HG03575 (cell line): Measurements from ENCODE around the gene MARCHF10.

Experiments
- ATAC-seq: cut with Tn5 transposase; IDR thresholded peaks from one replicate; pipeline ENCODE4 v1.9.1; 2021; ENCODE audit not compliant: unreplicated experiment, insufficient number of reproducible peaks, low FRiP score; ENCODE audit errors: extremely low read depth

Gene MARCHF10

DNA sequence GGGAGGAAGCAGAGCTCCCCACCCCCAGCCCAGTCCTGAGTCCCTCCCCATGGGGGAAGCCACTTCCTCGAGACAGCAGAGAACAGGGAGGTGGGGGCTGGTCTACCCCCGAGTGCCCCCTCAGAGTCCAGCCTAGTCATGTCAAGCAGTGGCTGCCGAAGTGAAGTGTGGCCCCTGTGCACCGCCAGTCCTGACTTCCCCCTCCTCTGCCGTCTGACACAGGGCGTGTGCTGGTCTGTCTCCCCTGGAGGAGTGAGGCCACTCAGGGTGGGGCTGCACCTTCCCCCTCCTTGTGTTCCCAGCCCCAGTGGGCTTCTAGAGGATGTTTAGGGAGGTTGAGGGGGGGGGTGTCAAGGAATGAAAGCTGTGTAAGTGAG is 133.8 kb downstream of the MARCHF10 start:
- no peak for ATAC-seq

DNA sequence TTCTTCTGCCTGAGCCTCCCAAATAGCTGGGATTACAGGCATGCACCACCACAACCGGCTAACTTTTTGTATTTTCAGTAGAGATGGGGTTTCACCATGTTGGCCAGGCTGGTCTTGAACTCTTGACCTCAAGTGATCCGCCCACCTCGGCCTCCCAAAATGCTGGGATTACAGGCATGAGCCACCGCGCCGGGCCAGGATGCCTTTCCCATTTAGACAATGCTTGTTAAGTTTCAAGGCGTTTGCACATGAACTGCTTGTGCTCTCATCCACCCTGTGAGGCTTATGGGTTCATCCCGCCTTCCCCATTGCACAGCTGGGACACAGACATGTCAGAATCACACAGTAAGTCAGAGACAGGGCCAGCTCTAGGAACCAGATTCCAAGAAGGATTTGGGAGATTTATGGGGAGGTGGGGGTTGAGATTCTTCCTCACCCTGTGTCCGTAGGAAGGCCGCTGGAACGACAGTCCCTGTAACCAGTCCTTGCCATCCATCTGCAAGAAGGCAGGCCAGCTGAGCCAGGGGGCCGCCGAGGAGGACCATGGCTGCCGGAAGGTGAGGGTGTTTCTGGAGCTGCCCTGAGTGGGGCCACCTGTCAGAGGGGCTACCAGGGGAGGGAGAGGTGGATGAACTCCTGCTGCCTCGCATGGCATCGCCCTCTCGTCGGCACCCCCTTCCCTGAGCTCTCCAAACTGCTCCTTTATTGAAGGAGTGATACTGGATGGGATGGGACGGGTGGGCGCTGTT is 134.3 kb downstream of the MARCHF10 start:
- ATAC-seq = no peak

DNA sequence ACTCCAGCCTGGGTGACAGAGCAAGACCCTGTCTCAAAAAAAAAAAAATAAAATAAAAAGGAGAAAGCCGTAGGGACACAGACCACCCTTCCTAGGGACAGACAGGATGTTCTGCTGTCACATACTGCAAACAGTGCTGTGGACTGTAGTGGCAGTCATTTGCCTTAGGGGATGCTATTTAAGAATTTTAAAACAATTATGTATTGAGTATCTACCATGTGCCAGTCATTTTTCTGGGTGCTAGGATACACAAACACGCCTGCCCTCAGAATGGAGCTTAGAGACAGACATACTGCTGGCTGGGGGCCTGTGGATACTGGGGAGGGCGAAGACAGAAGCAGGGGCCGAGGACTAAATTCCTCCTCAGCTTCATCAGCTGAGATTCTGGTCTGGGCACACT is 135.2 kb downstream of the MARCHF10 start:
- ATAC-seq = no peak

DNA sequence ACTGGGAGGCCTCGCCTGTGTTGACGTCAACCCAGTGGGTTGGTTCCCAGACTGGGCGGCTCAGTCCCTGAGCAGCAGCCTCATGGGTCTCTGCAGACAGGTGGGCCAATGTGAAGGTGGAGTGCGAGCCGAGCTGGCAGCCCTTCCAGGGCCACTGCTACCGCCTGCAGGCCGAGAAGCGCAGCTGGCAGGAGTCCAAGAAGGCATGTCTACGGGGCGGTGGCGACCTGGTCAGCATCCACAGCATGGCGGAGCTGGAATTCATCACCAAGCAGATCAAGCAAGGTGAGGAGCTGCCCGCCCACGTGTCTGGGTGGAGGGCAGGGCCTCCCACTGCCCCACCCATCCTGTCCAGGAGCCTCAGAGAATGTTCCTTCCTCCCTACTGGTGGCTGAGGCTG is 136.6 kb downstream of the MARCHF10 start:
- ATAC-seq = no peak

DNA sequence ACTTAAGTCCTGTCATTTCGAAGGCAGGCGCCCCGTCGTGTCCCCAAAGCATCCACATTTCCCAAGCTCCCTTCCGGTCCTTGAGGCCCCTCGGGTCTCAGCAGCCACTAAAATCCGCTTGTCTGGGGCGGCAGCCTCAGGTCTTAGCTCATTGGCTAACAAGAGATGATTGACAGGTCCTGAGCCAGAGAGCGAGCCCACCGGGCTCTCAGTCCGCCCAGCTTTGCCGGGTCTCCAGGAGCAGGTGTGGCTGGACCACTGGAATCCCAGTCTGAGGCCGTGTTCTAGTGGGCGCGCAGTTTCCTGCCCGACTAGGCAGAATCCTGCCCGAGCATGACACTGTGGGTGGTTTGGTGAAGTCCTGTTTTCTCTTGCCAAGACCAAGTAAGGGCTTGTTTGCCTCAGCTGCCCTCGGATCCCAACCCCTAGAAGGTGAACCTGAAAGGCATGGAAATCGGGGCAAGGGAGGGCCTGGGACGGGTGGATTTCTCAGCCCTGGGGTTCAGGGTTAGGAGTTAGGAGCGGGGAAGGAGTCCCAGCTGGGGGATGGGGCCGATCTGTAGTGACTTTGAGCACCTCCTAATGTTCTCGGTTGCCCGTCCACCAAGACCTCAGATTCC is 137.8 kb downstream of the MARCHF10 start:
- ATAC-seq = no peak

DNA sequence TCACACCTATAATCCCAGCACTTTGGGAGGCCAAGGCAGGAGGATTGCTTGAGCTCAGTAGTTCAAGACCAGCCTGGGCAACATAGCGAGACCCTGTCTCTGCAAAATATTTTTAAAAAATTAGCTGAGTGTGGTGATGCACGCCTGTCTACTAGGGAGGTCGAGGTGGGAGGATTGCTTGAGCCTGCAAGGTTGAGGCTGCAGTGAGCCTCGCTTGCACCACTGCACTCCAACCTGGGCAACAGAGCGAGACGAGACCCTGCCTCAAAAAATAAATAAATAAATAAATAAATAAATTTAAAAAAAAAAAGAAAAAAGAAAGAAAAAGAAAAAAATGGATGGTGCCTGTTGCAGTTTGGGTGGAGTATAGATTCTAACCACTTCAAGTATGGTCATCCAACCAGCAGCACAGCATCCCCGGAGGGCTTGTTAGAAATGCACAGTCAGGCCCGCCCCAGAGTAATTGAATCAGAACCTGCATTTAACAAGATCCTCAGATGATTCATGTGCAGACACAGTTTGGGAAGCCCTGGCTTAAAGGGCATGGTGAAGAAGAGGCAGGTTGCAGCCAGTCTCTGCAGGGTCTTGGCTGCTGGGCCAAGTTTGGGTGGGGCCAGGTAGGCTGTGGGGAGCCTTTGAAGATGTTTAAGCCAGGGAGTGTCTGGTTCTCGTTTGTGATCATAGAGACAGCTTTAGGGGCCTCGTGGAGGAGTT is 139.9 kb downstream of the MARCHF10 start:
- no peak for ATAC-seq

DNA sequence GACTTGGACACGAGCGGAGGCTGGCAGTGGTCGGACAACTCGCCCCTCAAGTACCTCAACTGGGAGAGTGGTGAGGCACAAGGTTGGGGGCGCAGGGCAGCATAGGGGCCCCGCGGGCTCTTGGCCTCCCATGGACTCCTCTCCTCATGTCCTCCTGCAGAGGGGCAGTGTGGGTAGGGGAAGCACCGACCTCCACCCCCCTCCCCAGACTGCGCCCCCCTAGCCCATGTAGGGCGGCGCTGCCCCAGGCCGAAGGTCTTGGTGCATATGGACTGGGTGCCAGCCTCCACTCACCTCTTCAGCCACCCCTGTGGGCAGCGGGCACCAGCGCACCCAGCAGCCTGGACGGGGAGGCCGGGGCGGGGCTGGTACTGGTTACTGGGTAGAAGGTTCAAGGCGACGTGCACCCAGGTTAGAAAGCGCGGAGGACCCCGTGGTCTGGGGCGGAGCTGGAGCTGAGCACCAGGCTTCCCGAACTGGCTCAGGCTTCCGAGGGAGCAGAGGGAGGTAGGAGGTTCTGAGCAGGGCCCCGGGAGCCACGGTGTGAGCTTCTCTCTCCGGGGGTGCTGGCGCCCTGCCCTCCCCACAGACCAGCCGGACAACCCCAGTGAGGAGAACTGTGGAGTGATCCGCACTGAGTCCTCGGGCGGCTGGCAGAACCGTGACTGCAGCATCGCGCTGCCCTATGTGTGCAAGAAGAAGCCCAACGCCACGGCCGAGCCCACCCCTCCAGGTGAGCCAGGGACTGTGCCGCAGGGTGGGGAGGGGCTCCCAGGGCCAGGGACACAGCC is 141.1 kb downstream of the MARCHF10 start:
- ATAC-seq = no peak

DNA sequence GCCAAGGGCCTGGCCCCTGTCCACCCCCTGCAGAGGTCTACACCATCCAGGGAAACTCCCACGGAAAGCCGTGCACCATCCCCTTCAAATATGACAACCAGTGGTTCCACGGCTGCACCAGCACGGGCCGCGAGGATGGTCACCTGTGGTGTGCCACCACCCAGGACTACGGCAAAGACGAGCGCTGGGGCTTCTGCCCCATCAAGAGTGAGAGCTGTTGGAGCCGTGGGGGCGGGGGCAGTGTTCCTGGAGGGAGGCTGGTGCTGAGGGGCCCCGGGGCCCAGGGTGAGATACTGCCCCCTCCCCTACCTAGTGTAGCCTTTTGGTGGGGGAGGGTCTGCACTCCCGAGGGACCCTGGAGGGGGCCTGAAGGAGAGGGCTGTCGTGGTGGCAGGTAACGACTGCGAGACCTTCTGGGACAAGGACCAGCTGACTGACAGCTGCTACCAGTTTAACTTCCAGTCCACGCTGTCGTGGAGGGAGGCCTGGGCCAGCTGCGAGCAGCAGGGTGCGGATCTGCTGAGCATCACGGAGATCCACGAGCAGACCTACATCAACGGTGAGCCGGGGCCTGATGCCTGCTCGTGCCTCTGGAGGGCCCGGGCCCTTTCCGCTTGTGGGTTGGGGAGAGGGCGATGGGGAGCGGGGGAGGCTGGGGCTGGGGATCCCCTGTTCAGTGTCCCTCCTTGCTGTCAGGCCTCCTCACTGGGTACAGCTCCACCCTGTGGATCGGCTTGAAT is 141.9 kb downstream of the MARCHF10 start:
- ATAC-seq = no peak

DNA sequence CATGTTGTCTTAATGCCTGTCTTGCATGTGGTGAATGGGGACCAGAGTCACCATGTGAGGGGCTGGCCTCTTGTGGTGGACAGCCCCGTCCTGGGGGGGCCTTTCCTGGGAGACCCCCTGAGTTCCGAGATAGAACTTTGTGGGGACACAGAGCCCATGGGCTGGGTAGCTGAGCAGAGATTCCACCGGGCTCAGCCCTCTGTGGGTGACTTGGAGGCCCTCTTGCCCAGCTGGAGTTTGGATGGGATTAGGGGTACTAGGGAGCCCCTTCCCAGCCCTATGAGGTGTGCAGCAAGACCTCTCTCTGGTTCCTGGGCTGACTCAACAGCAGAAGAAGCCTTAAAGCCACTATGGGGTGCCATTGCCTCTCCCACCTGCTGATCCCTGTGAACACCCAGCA is 142.5 kb downstream of the MARCHF10 start:
- ATAC-seq = no peak

DNA sequence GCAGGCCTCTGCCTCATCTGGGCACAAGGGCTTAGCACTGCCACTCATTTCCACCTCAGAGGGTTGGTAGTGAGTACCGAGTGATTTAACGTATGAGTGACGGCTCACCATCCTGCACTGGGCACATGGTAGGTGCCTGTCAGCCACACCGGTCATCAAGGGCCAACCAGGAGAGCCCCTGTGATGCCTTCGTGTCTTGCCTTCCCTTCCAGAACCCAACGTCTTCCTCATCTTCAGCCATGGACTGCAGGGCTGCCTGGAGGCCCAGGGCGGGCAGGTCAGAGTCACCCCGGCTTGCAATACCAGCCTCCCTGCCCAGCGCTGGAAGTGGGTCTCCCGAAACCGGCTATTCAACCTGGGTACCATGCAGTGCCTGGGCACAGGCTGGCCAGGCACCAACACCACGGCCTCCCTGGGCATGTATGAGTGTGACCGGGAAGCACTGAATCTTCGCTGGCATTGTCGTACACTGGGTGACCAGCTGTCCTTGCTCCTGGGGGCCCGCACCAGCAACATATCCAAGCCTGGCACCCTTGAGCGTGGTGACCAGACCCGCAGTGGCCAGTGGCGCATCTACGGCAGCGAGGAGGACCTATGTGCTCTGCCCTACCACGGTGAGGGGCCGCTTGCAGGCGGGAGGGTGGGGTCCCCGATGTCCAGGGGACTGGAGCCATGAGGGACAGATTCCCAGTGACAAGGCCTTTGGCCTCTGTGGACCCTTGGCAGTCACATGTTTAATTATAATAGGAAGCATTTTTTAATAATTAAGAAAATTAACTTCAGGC is 143.6 kb downstream of the MARCHF10 start:
- ATAC-seq = no peak

DNA sequence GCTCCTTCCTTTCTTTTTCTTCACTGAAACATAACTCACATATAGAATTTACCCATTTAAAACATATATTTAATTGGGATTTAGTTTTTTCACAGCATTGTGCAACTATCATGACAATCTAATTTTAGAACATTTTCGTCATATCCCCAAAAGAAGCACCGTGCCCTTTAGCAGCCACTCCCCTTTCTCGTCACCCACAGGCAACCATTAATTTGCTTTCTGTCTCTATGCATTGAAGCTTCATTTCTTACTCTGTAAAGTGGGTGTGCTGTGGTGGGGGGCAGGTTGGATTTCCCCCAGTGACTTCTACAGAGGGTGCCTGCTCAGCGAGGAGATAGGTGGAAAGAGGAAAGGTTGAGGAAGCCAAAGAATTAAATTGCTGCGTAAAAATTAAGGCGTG is 144.8 kb downstream of the MARCHF10 start:
- ATAC-seq = no peak

DNA sequence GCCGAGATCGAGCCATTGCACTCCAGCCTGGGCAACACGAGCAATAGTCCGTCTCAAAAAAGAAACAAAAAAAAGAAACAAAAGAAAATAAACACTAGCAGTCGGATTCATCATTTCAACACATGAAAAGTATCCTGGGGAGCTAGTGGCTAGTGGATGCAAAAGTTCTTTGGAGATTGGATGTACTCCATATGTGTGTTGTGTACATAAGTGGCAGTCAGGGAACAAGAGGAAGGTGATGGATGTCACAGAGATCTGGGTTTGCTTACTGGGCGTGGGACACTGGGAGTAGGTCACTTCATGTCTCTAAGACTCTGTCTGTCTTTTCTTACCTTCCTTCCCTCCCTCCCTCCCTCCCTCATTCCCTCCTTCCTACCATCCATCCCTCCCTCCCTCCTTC is 145.3 kb downstream of the MARCHF10 start:
- ATAC-seq = no peak

DNA sequence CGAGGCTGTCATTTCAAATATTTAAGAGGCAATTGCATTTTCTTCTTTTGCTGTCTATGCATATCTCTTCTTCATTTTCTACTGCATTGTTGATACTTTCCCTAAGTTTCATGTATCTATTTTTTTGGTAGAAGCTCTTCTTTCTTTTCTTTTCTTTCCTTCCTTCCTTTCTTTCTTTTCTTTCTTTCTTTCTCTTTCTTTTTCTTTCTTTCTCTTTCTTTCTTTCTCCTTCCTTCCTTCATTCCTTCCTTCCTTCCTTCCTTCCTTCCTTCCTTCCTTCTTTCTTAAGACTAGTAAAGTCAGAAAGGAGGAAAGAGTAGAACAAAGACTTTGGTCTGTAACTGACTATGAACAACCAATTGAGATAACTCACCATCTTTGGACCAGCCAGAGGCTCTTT is 146.8 kb downstream of the MARCHF10 start:
- ATAC-seq = no peak

DNA sequence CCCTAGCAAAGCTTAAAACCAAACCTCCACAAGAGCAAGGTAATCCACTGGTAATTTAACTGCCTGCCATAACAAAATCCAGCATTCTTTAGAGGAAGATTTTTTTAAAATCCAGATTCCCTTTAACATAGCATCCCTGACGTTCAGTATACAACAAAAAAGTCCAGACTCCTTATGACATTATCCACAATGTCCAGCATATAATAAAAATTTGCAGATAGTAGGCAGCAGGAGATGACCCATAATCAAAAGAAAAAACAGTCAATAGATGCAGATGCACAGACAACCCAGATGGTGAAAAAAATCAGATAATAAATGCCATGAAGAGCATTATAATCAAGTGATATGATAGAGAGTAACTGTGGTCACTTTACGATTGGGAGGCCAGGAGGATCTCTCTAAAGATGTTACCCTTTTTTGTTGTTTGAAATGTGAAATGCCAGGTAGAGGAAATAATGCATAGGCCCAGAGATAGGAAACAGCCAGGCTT is 147.4 kb downstream of the MARCHF10 start:
- no peak for ATAC-seq

DNA sequence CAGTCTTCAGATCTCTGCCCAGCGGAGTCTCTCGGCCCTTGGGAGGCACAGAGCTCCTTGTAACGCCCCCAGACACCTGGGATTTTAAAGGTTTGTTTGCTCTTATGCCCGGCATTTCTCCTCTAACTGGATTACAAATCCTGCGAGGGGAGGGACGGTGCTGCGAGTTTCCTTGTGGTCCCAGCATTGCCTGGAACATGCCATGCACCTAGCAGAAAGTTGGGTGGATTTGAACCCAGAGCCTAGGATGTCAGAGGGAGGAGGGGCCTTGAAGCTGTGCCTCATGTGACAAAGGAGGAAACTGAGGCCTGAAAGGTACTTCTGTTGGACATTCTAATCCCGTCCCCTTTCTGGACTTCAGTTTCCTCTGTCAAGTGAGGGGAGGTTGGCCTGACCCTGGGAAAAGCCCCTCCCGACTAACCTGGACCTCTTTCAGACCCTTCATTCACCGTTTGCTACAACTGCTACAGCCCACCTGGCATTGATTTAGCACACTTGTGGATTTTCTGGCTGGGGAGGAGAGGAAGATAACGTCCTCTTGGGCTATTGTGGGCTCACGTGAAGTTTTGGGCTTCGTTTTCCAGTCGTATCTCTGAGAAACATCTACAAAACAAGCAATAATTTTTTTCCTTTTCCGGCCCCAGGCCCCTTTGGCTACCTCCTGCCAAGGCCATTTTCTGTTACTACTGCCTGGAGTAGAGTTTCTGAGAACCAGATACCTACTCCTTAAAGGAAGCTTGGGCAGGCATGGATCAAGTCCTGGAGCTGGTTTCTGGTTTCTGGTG is 149.8 kb downstream of the MARCHF10 start:
- no peak for ATAC-seq

DNA sequence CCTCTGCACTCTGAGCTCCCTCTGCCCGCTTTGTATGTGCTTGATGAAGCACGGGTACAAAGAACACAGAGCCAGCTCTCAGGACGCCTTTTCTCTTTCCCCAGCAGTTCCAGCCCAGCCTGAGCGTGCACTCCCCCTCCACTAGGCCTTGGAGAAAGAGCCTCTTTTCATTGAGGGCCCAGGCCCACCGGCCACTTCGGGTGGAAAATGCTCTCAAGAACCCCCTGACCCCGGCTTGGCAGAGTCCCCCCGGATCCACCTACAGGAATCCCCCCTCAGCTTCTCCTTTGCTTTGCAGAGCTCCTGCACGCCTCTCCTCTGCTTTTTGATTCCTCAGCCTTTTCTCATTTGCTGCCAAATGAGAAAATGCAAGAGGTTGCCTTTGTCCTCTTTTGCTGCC is 150.4 kb downstream of the MARCHF10 start:
- ATAC-seq = no peak

DNA sequence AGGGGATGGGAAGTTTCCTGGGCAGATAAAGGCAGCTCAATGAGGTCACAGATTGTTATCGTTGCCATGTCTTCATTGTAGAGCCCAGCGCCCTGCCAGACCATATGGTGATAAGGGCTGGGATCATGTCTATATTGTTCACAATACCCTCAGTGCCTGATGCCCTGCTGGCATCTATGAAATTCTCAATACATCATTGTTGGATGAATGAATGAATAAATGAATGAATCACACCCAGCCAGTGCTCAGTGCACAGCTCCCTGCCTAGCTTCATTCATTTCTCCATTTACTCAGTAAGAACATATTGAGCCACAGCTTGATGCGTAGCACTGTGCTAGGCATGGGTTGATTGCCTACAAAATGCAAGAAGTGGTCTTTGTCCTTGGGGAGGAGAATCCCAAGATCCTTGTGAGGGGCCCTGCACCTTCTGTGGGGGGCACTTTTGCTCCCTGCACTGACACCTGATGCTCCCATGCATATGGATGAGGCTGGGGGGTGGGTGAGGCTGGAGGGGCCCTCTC is 150.9 kb downstream of the MARCHF10 start:
- ATAC-seq = no peak
